ENCODE results near the gene ETFA.
"Not testable (repeated sequence)": the region's sequence is repeated elsewhere in the genome, so short reads cannot be mapped to it uniquely, and the experiment has no call there.

GRCh38 chr15:76294463-76294862, 16.8 kb downstream of the ETFA start:
- TF ChIP-seq, protein P1, sequence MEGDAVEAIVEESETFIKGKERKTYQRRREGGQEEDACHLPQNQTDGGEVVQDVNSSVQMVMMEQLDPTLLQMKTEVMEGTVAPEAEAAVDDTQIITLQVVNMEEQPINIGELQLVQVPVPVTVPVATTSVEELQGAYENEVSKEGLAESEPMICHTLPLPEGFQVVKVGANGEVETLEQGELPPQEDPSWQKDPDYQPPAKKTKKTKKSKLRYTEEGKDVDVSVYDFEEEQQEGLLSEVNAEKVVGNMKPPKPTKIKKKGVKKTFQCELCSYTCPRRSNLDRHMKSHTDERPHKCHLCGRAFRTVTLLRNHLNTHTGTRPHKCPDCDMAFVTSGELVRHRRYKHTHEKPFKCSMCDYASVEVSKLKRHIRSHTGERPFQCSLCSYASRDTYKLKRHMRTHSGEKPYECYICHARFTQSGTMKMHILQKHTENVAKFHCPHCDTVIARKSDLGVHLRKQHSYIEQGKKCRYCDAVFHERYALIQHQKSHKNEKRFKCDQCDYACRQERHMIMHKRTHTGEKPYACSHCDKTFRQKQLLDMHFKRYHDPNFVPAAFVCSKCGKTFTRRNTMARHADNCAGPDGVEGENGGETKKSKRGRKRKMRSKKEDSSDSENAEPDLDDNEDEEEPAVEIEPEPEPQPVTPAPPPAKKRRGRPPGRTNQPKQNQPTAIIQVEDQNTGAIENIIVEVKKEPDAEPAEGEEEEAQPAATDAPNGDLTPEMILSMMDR (IDR thresholded peaks at IDR 0.05), result not testable (repeated sequence)
- not testable (repeated sequence) for TF ChIP-seq POLR2AphosphoS5 (IDR thresholded peaks at IDR 0.05; ENCODE audit: insufficient read depth in 1 of 2, low read depth in 1 of 2); POLR2A (IDR thresholded peaks at IDR 0.05)

Data from vagina (tissue), 2 donors.